NT2/D1 (cell line): ENCODE measurements around the gene TMEM131.

Experiments used
- DNase-seq: peaks from one replicate; pipeline ENCODE4 v3.0.0-alpha.2; 2011; ENCODE audit warnings: low read depth, low spot score
- H3K27me3 ChIP-seq: 2 replicates; pipeline ENCODE4 v1.6.0; 2011; ENCODE audit warnings: mild to moderate bottlenecking; ENCODE audit not compliant: insufficient read length, insufficient read depth
- H3K36me3 ChIP-seq: 2 replicates; pipeline ENCODE4 v1.6.1; 2011; ENCODE audit warnings: mild to moderate bottlenecking, low read length, mixed read lengths; ENCODE audit not compliant: insufficient read depth, insufficient read length
- H3K4me1 ChIP-seq: 2 replicates; pipeline ENCODE4 v1.5.1; 2011; ENCODE audit not compliant: insufficient read depth, insufficient read length
- H3K4me3 ChIP-seq: 2 replicates; pipeline ENCODE4 v1.5.1; 2011; ENCODE audit warnings: low read depth; ENCODE audit not compliant: insufficient read length
- H3K9ac ChIP-seq: 2 replicates; pipeline ENCODE4 v1.6.0; 2011; ENCODE audit warnings: low read depth; ENCODE audit not compliant: insufficient read length
- H3K9me3 ChIP-seq: 2 replicates; pipeline ENCODE4 v1.5.1; 2011; ENCODE audit warnings: mild to moderate bottlenecking, low read length; ENCODE audit not compliant: insufficient read depth
- SUZ12 ChIP-seq: IDR thresholded peaks from 2 replicates; pipeline ENCODE4 v1.6.1; 2011; ENCODE audit not compliant: insufficient read length, insufficient read depth; ENCODE audit errors: extremely low read depth
- YY1 ChIP-seq: IDR thresholded peaks from 2 replicates; pipeline ENCODE4 v1.6.1; 2011; ENCODE audit not compliant: insufficient read length, insufficient read depth
- ZNF274 ChIP-seq: IDR thresholded peaks from 2 replicates; pipeline ENCODE4 v1.6.1; 2011; ENCODE audit warnings: mild to moderate bottlenecking, low read depth, low read length

TMEM131 gene

GRCh38 chr2:97764559-97765263, 231.0 kb downstream of the TMEM131 start:
- peaks cover 60% of the 10 kb centered on the region for H3K36me3 ChIP-seq
- H3K9ac ChIP-seq, result no peak overlapping the region
- TF ChIP-seq YY1 (no peak), SUZ12 (no peak), ZNF274 (no peak)
- H3K27me3 ChIP-seq, result peaks cover 3% of the 10 kb centered on the region
- H3K9me3 ChIP-seq, result no peaks in the 10 kb centered on the region
- DNase-seq, result no peak
- H3K4me3 ChIP-seq, result no peak overlapping the region
- peaks cover 15% of the 10 kb centered on the region for H3K4me1 ChIP-seq

- Histone ChIP-seq H3K4me1 (peaks cover 14% of the 10 kb centered on the region), H3K9me3 (no peaks in the 10 kb centered on the region), H3K36me3 (peaks cover 74% of the 10 kb centered on the region), H3K9ac (no peak overlapping the region), H3K4me3 (no peak overlapping the region), H3K27me3 (peaks cover 3% of the 10 kb centered on the region)
- TF ChIP-seq ZNF274 (no peak), SUZ12 (no peak), YY1 (no peak)
- DNase-seq, result no peak
Measured at GRCh38 chr2:97763176-97763845, 232.4 kb downstream of the TMEM131 start.

GRCh38 chr2:97761192-97761591, 234.6 kb downstream of the TMEM131 start:
- TF ChIP-seq ZNF274 (no peak), YY1 (no peak), SUZ12 (no peak)
- Histone ChIP-seq H3K9me3 (no peaks in the 10 kb centered on the region), H3K4me1 (peaks cover 14% of the 10 kb centered on the region), H3K27me3 (no peaks in the 10 kb centered on the region), H3K4me3 (no peak overlapping the region), H3K36me3 (peaks cover 77% of the 10 kb centered on the region), H3K9ac (no peak overlapping the region)
- no peak for DNase-seq

GRCh38 chr2:97760480-97761049, 235.2 kb downstream of the TMEM131 start:
- Histone ChIP-seq H3K27me3 (no peaks in the 10 kb centered on the region), H3K4me3 (no peak overlapping the region), H3K4me1 (peaks cover 14% of the 10 kb centered on the region), H3K9me3 (no peaks in the 10 kb centered on the region), H3K36me3 (peaks cover 76% of the 10 kb centered on the region), H3K9ac (no peak overlapping the region)
- DNase-seq, result no peak
- no peak for TF ChIP-seq ZNF274
- no peak for TF ChIP-seq SUZ12
- no peak for TF ChIP-seq YY1

GRCh38 chr2:97759727-97760407, 235.9 kb downstream of the TMEM131 start:
- no peak for DNase-seq
- no peak overlapping the region for H3K9ac ChIP-seq
- H3K4me1 ChIP-seq, result peaks cover 14% of the 10 kb centered on the region
- H3K9me3 ChIP-seq, result no peaks in the 10 kb centered on the region
- no peaks in the 10 kb centered on the region for H3K27me3 ChIP-seq
- peaks cover 76% of the 10 kb centered on the region for H3K36me3 ChIP-seq
- TF ChIP-seq SUZ12, result no peak
- TF ChIP-seq YY1, result no peak
- TF ChIP-seq ZNF274, result no peak
- no peak overlapping the region for H3K4me3 ChIP-seq

- Histone ChIP-seq H3K4me3 (no peak overlapping the region), H3K9me3 (no peaks in the 10 kb centered on the region), H3K27me3 (no peaks in the 10 kb centered on the region), H3K9ac (no peak overlapping the region), H3K36me3 (peaks cover 72% of the 10 kb centered on the region), H3K4me1 (peaks cover 9% of the 10 kb centered on the region)
- no peak for DNase-seq
- TF ChIP-seq ZNF274 (no peak), SUZ12 (no peak), YY1 (no peak)
Measured at GRCh38 chr2:97758131-97758705, 237.5 kb downstream of the TMEM131 start.

GRCh38 chr2:97757062-97757461, 238.7 kb downstream of the TMEM131 start:
- Histone ChIP-seq H3K4me3 (no peak overlapping the region), H3K27me3 (no peaks in the 10 kb centered on the region), H3K9me3 (no peaks in the 10 kb centered on the region), H3K4me1 (peaks cover 5% of the 10 kb centered on the region), H3K9ac (no peak overlapping the region), H3K36me3 (peaks cover 66% of the 10 kb centered on the region)
- DNase-seq, result no peak
- TF ChIP-seq ZNF274, result no peak
- TF ChIP-seq SUZ12, result no peak
- TF ChIP-seq YY1, result no peak
